ENCODE data around the gene NKPD1.

DNA sequence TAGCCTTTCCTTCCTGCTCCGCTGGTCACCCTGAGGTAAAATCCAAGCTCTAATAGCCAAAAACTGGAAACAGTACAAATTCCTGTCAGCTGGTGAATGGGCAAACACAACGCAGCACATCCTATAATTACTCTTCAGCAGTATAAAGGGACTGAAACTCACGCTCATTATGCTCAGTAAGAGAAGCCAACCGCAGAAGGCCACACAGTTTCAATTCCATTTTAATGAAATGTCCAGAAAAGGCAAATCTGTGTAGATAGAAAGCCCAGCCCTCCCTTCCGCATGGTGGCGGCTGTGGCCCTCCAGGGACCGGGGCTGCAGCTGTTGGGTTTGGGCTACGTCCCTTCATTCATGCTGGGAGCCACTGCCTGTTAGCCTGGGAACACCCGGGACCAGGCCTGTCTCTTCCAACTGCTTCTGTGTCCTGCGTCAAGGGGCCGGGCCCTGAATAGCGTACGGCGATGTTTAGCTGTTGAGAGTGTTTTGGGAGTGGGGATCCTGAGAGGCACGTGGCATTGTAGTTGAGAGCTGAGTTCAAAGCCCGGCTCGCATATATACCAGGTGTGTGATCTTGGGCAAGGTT, 23.5 kb downstream of the NKPD1 start:
- TF ChIP-seq POLR2A (IDR thresholded peaks at IDR 0.05; ENCODE audit: low read depth, low read length) = peak; percentile 69; the same call in 1 of the 2 replicates
- no peak for TF ChIP-seq POLR2AphosphoS5 (IDR thresholded peaks at IDR 0.05; ENCODE audit: low read depth, low read length)

Data from GM12891 (cell line).